NT2/D1 (cell line): Measurements from ENCODE around the gene FGF11.

ENCODE experiments used
- SUZ12 ChIP-seq: IDR thresholded peaks from 2 replicates; pipeline ENCODE4 v1.6.1; 2011; ENCODE audit not compliant: insufficient read length, insufficient read depth; ENCODE audit errors: extremely low read depth
- YY1 ChIP-seq: IDR thresholded peaks from 2 replicates; pipeline ENCODE4 v1.6.1; 2011; ENCODE audit not compliant: insufficient read length, insufficient read depth
- ZNF274 ChIP-seq: IDR thresholded peaks from 2 replicates; pipeline ENCODE4 v1.6.1; 2011; ENCODE audit warnings: mild to moderate bottlenecking, low read depth, low read length

DNA sequence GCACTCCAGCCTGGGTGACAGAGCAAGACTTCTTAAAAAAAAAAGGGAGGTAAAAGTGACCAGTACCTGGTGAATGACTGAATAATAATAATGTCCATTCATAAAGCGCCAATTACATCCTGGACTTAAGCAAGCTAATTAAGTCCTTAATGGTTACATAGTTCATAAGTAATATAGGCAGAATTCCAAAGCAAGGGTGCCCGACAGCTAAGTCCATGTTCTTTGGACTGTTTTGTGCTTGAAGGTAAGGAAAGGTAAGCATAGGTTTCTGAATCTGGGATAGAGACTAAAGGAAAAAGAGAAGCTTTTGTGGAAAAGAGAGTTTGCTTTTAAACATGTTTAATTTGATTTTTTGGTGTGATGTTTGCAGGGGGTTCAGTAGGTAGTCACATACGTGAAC lies 54.6 kb downstream of the FGF11 start:
- no peak for TF ChIP-seq ZNF274
- TF ChIP-seq SUZ12 = no peak
- TF ChIP-seq YY1 = no peak
